Upper lobe of left lung (tissue), 4 donors: ENCODE measurements around the gene PSMG3.

Source experiments
- EP300 ChIP-seq, 4 donors: sonication (generic); formaldehyde crosslinking; IDR thresholded peaks; one replicate each; pipeline ENCODE4 v1.5.1; 2017; ENCODE audit warnings: antibody characterized with exemption in 4 of 4, control low read depth in 2 of 4
- POLR2A ChIP-seq, 4 donors: fragments of 450-650 bp; IDR thresholded peaks; one replicate each; pipeline ENCODE4 v1.5.1; 2016 to 2017; ENCODE audit warnings: antibody characterized with exemption in 4 of 4, mild to moderate bottlenecking in 2 of 4
- POLR2AphosphoS5 ChIP-seq, 2 donors: sonication (generic); formaldehyde crosslinking; IDR thresholded peaks; one replicate each; pipeline ENCODE4 v1.5.1; 2017; ENCODE audit warnings: antibody characterized with exemption in 2 of 2

- TF ChIP-seq POLR2A (IDR thresholded peaks at IDR 0.05) = no peak
- no peak for TF ChIP-seq EP300 (IDR thresholded peaks at IDR 0.05)
- TF ChIP-seq POLR2AphosphoS5 (IDR thresholded peaks at IDR 0.05) = no peak
Measured at GRCh38 chr7:1558181-1558811, 11.5 kb downstream of the PSMG3 start.
